GM12878 (cell line): ENCODE measurements around the gene CIDEC. TPM values are rescaled to one million over a fixed set of nuclear protein-coding genes. Genes with fewer than 3 reads are reported as not detected.

Source experiments
- ATAC-seq: fragments of 200-7000 bp; cut with Tn5 transposase; 3 replicates; pipeline ENCODE4 v1.9.1; 2020; ENCODE audit warnings: mild to moderate bottlenecking, moderate library complexity
- BruUV-seq: library from RNA; stranded (reverse); fragments of 400-500 nt; replicated peaks from 2 replicates; lab custom pipeline; 2021; lab: Mats Ljungman, UMichigan
- CTCF ChIA-PET: fragments of 300-600 bp; sonication (Branson Sonifier 250); formaldehyde crosslinking; extraction: SDS; loops from one replicate; lab custom pipeline; 2021; ENCODE audit warnings: inconsistent platforms; lab: Yijun Ruan, JAX
- POLR2A ChIA-PET: fragments of 350-600 bp; formaldehyde crosslinking; extraction: SDS; loops from one replicate; lab custom pipeline; 2021; ENCODE audit warnings: inconsistent platforms; lab: Charles Lee
- RAD21 ChIA-PET: fragments of 300-600 bp; sonication (Branson Sonifier 250); formaldehyde crosslinking; loops from one replicate; lab custom pipeline; 2023; ENCODE audit warnings: antibody characterized with exemption; ENCODE audit not compliant: unreplicated experiment; lab: Charles Lee
- SMC1A ChIA-PET: fragments of 300-600 bp; sonication (Branson Sonifier 250); formaldehyde crosslinking; loops from one replicate; lab custom pipeline; 2023; ENCODE audit not compliant: unreplicated experiment, uncharacterized antibody; lab: Charles Lee
- DNase-seq: peaks from one replicate; pipeline ENCODE4 v3.0.0-alpha.2; 2011; ENCODE audit warnings: low read depth, low spot score
- FAIRE-seq: peaks from 3 replicates; lab custom pipeline; 2011; peaks lifted over from hg19 to GRCh38; lab: Jason Lieb, UNC
- H2AFZ ChIP-seq: 2 replicates; pipeline ENCODE4 v1.6.0; 2011; ENCODE audit warnings: low read depth, low read length, control low read depth; ENCODE audit not compliant: control insufficient read depth
- H3K27ac ChIP-seq: 2 replicates; pipeline ENCODE4 v1.5.1; 2011; ENCODE audit warnings: control low read depth; ENCODE audit not compliant: control insufficient read depth, insufficient read depth
- H3K27me3 ChIP-seq, 2 experiments: replicated peaks in 1 of 2; 2 replicates each; pipeline versions ENCODE4 v1.6.0 to v1.6.1; 2011; ENCODE audit warnings: low read length in 1 of 2; ENCODE audit not compliant: control insufficient read depth in 2 of 2, insufficient read depth in 2 of 2
- H3K36me3 ChIP-seq, 2 experiments: 2 replicates each; pipeline ENCODE4 v1.5.1; 2011; ENCODE audit warnings: low read length in 1 of 2; ENCODE audit not compliant: control insufficient read depth in 2 of 2, insufficient read depth in 2 of 2
- H3K4me1 ChIP-seq: 2 replicates; pipeline ENCODE4 v1.6.1; 2011; ENCODE audit warnings: mild to moderate bottlenecking, low read length, moderate library complexity, mixed read lengths; ENCODE audit not compliant: control insufficient read depth, insufficient read depth
- H3K4me2 ChIP-seq: 2 replicates; pipeline ENCODE4 v1.6.0; 2011; ENCODE audit warnings: control low read depth; ENCODE audit not compliant: control insufficient read depth, insufficient read depth
- H3K4me3 ChIP-seq: fragments of 200-600 bp; sonication (generic); 2 replicates; pipeline ENCODE4 v1.5.1; 2016
- H3K79me2 ChIP-seq: 2 replicates; pipeline ENCODE4 v1.6.0; 2011; ENCODE audit warnings: low read length; ENCODE audit not compliant: control insufficient read depth, insufficient read depth
- H3K9ac ChIP-seq: 2 replicates; pipeline ENCODE4 v1.8.0; 2011; ENCODE audit warnings: low read length, control low read depth, mixed read lengths; ENCODE audit not compliant: control insufficient read depth, insufficient read depth
- H3K9me3 ChIP-seq: replicated peaks from 3 replicates; pipeline ENCODE4 v1.5.1; 2011; ENCODE audit warnings: mild to moderate bottlenecking, low read length; ENCODE audit not compliant: control insufficient read depth, insufficient read depth
- H4K20me1 ChIP-seq: 2 replicates; pipeline ENCODE4 v1.6.0; 2011; ENCODE audit not compliant: control insufficient read depth, insufficient read depth
- CEBPZ ChIP-seq: fragments of 150-350 bp; IDR thresholded peaks from 2 replicates; pipeline ENCODE4 v1.6.1; 2016; ENCODE audit warnings: low read depth, low read length
- CHD1 ChIP-seq: IDR thresholded peaks from 2 replicates; pipeline ENCODE4 v1.6.1; 2012; ENCODE audit warnings: low read depth, low read length, improper control_type of control experiment
- GABPA ChIP-seq: IDR thresholded peaks from 2 replicates; pipeline ENCODE4 v1.6.1; 2014; ENCODE audit warnings: antibody characterized with exemption, low read depth, mild to moderate bottlenecking, inconsistent platforms
- IKZF1 ChIP-seq: fragments of 450-650 bp; conservative IDR thresholded peaks from 2 replicates; pipeline ENCODE4 v1.6.1; 2017; ENCODE audit warnings: antibody characterized with exemption, mild to moderate bottlenecking
- JUND ChIP-seq: IDR thresholded peaks from 2 replicates; pipeline ENCODE4 v1.6.1; 2012; ENCODE audit warnings: low read depth, mild to moderate bottlenecking, low read length, improper control_type of control experiment, moderate library complexity
- KAT2A ChIP-seq: conservative IDR thresholded peaks from 2 replicates; pipeline ENCODE4 v1.6.1; 2011; ENCODE audit warnings: low read depth, low read length; ENCODE audit not compliant: control insufficient read depth
- MXI1 ChIP-seq: fragments of 150-350 bp; IDR thresholded peaks from 2 replicates; pipeline ENCODE4 v1.6.1; 2011; ENCODE audit warnings: low read depth, mild to moderate bottlenecking, inconsistent platforms, low read length, improper control_type of control experiment
- RELB ChIP-seq: fragments of 450-650 bp; IDR thresholded peaks from 2 replicates; pipeline ENCODE4 v1.6.1; 2017; ENCODE audit warnings: low read depth, mild to moderate bottlenecking, moderate library complexity
- WRNIP1 ChIP-seq: IDR thresholded peaks from 2 replicates; pipeline ENCODE4 v1.6.1; 2011; ENCODE audit warnings: low read depth, low read length, improper control_type of control experiment, borderline replicate concordance
- ZNF622 ChIP-seq: fragments of 450-650 bp; IDR thresholded peaks from 2 replicates; pipeline ENCODE4 v1.6.1; 2017; ENCODE audit warnings: mild to moderate bottlenecking, inconsistent platforms
- WGBS: methylation state at CpG from one replicate; pipeline ENCODE4 v1.1.6; 2016; ENCODE audit warnings: low lambda C conversion rate; ENCODE audit not compliant: insufficient replicate concordance, insufficient coverage; ENCODE audit errors: missing lambda C conversion rate; 5-methylcytosine and 5-hydroxymethylcytosine counted together
- in situ Hi-C: fragments of 300-500 bp; cut with MboI; formaldehyde crosslinking; loops from 9 replicates; pipeline ENCODE4 v1.14.3; 2018; ENCODE audit warnings: mixed read lengths
- intact Hi-C: fragments of 100-400 bp; cut with micrococcal nuclease; formaldehyde crosslinking; loops from one replicate; pipeline ENCODE4 v1.14.2; 2022; ENCODE audit not compliant: unreplicated experiment
- polyA plus RNA-seq, 11 experiments: library from polyadenylated mRNA; depleted of rRNA in 4 of 11; unstranded in 6 of 11; stranded (reverse) in 5 of 11; fragments of >200 nt; fragmentation: Nextera tagmentation in 4 of 11; fragmentation: Illumina TruSeq in 1 of 11; extraction: Ambion mirVana in 4 of 11; extraction: Trizol in 1 of 11; gene quantifications; 1 replicate in 1 of 11; 2 replicates in 10 of 11; pipeline versions ENCODE4 v1.2.1 to v1.2.3, GENCODE V29; 2011 to 2016; ENCODE audit warnings: inconsistent platforms in 2 of 11, missing spikeins in 2 of 11, low read depth in 1 of 11
- total RNA-seq, 4 experiments: library from RNA; depleted of rRNA in 3 of 4; stranded (reverse); fragments of >200 nt in 3 of 4; fragmentation: Illumina TruSeq in 1 of 4; extraction: Trizol in 1 of 4; gene quantifications; 2 replicates each; pipeline versions ENCODE4 v1.2.1 to v1.2.3, GENCODE V29; 2013 to 2021
- TF ChIP-seq, protein P1 (sequence below): fragments of 450-650 bp; formaldehyde crosslinking; IDR thresholded peaks from 2 replicates; pipeline ENCODE4 v1.4.0; 2020; ENCODE audit warnings: mild to moderate bottlenecking, moderate library complexity

CIDEC gene
- total and polyA plus RNA-seq, 10 of the 15 experiments (the other 5 are each of a cell fraction or from before 2014, with no cell fraction given) = 0.10 to 0.49 TPM; not detected in 8

DNA sequence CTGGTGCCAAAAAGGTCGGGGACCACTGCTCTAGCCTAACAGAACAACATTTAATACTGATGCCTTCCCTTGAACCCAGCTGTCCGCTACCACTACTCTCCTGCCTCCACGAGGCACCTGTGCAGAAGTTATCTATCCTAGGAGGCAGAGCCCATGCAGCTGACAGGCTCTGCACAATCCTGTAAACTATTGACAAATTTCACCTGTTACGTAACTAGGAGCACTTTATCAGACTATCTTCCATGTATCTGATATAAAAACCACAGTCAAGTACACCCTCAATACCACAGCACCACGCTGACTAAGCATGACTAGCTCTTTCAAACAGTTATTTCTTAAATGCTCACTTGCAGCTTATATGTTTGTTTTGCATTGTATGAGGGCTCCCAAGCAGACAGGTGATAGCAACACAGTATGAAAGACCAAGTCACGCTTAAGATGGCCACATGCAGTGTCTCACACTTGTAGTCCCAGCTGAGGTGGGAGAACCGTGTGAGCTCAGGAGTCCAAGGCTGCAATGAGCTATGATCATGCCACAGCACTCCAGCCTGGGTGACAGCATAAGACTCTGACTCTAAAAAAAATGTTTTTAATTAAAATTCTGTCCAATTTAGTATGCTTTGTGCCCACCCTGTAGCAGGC lies 32.4 kb upstream of the CIDEC start:
- SMC1A ChIA-PET = interaction anchor here (1.2 to 2.0 kb wide), 4 partner anchors 10 to 43 kb away, joined by 3 to 6 read pairs (median 4); no protein-coding TSS in a partner anchor
- intact Hi-C loops = no loop called here
- H3K27me3 ChIP-seq = peaks cover 0 to 2% of the 10 kb centered on the region in 2 experiments; a peak in 1 of 4 replicates
- no peak for FAIRE-seq
- POLR2A ChIA-PET = interaction anchor here (1.5 kb wide), 1 partner anchor 18 kb away, joined by 3 read pairs; no protein-coding TSS in a partner anchor
- H3K9ac ChIP-seq = no peak overlapping the region
- RAD21 ChIA-PET = interaction anchor here (0.6 kb wide), 1 partner anchor 447 kb away, joined by 3 read pairs; no protein-coding TSS in a partner anchor
- H3K4me1 ChIP-seq = peaks cover 18% of the 10 kb centered on the region
- no peaks in the 10 kb centered on the region for H3K79me2 ChIP-seq
- no peaks in the 10 kb centered on the region for H4K20me1 ChIP-seq
- in situ Hi-C loops = no loop called here
- no TSS peak for BruUV-seq
- no peaks in the 10 kb centered on the region for H3K36me3 ChIP-seq
- no peak overlapping the region for H2AFZ ChIP-seq
- no peaks in the 10 kb centered on the region for H3K9me3 ChIP-seq
- H3K27ac ChIP-seq = no peak overlapping the region
- no peak for ATAC-seq
- CTCF ChIA-PET = interaction anchor here (1.4 to 4.4 kb wide), 4 partner anchors 19 to 409 kb away, joined by 3 to 31 read pairs (median 4); partner anchors contain the start of genes CRELD1 and RPUSD3
- no peak overlapping the region for H3K4me2 ChIP-seq
- WGBS = 37% methylated on average over 7 of the region's 7 CpGs
- no peak overlapping the region for H3K4me3 ChIP-seq
- DNase-seq = no peak
- no peak for TF ChIP-seq WRNIP1
- TF ChIP-seq ZNF622 = no peak
- TF ChIP-seq MXI1 = no peak
- TF ChIP-seq, protein P1, sequence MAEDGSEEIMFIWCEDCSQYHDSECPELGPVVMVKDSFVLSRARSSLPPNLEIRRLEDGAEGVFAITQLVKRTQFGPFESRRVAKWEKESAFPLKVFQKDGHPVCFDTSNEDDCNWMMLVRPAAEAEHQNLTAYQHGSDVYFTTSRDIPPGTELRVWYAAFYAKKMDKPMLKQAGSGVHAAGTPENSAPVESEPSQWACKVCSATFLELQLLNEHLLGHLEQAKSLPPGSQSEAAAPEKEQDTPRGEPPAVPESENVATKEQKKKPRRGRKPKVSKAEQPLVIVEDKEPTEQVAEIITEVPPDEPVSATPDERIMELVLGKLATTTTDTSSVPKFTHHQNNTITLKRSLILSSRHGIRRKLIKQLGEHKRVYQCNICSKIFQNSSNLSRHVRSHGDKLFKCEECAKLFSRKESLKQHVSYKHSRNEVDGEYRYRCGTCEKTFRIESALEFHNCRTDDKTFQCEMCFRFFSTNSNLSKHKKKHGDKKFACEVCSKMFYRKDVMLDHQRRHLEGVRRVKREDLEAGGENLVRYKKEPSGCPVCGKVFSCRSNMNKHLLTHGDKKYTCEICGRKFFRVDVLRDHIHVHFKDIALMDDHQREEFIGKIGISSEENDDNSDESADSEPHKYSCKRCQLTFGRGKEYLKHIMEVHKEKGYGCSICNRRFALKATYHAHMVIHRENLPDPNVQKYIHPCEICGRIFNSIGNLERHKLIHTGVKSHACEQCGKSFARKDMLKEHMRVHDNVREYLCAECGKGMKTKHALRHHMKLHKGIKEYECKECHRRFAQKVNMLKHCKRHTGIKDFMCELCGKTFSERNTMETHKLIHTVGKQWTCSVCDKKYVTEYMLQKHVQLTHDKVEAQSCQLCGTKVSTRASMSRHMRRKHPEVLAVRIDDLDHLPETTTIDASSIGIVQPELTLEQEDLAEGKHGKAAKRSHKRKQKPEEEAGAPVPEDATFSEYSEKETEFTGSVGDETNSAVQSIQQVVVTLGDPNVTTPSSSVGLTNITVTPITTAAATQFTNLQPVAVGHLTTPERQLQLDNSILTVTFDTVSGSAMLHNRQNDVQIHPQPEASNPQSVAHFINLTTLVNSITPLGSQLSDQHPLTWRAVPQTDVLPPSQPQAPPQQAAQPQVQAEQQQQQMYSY (CRISPR knock-in tag) = no peak
- TF ChIP-seq GABPA = no peak
- TF ChIP-seq CHD1 = no peak
- no peak for TF ChIP-seq CEBPZ
- no peak for TF ChIP-seq JUND
- TF ChIP-seq IKZF1 = no peak
- TF ChIP-seq KAT2A = no peak
- TF ChIP-seq RELB = no peak
